HL-60/S4 (cell line): ENCODE data around the gene TP53.

Experiments
- in situ Hi-C: fragments of 300-500 bp; cut with MboI; formaldehyde crosslinking; loops from 2 replicates; pipeline ENCODE4 v1.14.3; 2022; ENCODE audit warnings: low sequenced_read_pairs

The TP53 gene

DNA sequence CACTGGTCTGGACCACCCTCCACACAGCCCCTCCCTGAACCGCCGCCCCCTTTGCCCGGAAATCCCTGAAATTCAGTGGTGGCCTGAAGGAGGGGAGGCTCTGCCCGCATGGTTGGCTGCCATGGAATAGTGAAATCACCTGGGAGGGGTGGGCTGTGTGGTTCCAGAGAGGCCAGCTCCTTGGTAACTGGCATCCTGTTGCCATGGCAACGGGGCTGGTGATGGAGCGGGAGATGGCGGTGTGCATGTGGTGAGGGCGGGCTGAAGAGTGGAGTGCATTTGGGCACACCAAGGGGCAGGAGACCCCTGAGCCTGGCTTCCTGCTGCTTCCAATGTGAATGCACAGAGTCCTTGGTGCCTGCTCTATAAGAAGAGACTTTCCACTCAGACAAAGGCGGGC, 20.2 kb upstream of the TP53 start:
- in situ Hi-C loops = no loop called here

DNA sequence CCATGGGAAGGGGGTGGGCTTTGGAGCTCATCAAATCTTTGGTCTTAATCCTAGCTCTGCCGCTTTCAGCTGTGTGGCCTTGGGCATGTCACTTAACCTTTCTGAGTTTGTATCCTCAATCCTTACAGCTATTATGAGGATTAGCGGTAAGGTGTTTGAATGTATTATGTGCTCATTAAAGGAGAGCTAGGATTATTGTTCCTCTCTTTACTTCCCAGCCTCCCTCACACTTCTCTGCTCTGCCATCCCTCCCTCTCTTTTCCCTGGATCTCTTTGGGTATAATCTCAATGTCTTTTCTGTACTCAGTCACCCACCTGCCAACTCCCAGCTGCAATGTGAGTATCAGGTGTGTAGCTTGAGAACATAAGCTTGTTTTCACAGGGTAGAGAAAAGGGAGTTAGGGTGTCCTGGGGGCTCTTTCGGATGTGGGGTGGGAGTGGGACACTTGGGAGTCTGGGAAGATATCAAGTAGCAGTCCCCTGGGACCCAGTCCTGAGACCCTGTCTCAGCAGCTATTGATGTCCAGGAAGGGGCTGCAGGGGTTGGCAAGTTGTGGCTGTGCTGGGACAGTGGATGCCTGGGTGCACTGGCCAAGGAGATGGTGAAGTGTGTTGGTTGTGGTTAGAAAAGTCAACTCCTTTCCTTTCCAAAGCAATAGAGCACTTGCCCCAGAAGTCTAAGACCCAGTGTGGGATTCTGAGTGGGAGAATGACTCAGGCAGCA, 19.5 kb upstream of the TP53 start:
- in situ Hi-C loops = no loop called here

DNA sequence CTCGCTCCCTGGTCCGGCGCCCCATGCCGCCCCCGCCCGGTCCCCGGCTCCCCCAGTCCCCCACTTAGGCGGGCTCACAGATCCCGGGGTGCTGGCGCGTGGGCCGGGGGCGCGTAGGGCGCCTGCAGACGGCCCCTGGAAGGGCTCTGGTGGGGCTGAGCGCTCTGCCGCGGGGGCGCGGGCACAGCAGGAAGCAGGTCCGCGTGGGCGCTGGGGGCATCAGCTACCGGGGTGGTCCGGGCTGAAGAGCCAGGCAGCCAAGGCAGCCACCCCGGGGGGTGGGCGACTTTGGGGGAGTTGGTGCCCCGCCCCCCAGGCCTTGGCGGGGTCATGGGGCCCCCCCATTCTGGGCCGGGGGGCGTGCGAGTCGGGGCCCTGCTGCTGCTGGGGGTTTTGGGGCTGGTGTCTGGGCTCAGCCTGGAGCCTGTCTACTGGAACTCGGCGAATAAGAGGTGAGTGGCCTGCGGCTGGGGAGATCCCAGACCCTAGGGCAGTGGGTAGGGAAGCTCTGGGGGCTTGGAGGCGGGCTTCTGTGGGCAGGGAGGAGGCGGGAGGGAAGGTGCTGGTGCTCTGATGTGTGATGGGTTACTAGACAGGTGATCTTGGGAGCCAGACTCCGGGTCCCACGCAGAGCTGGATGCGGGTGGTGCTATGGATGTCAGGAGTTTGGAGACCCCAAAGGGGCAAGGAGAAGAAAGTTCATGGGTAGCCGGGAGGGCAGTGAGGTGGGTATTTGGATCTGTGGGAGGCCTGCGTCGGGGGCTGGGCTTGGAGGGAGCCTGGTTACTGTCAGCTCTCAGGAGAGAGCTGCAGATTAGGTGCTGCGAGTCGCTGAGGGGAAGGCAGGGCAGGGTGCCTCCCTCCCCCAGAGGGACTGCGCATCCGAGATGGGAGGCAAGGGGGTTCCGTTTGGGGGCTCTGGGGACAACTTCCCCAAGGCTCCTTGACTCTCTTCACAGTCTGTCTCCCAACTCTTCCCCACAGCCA, 18.3 kb upstream of the TP53 start:
- in situ Hi-C loops = no loop called here

DNA sequence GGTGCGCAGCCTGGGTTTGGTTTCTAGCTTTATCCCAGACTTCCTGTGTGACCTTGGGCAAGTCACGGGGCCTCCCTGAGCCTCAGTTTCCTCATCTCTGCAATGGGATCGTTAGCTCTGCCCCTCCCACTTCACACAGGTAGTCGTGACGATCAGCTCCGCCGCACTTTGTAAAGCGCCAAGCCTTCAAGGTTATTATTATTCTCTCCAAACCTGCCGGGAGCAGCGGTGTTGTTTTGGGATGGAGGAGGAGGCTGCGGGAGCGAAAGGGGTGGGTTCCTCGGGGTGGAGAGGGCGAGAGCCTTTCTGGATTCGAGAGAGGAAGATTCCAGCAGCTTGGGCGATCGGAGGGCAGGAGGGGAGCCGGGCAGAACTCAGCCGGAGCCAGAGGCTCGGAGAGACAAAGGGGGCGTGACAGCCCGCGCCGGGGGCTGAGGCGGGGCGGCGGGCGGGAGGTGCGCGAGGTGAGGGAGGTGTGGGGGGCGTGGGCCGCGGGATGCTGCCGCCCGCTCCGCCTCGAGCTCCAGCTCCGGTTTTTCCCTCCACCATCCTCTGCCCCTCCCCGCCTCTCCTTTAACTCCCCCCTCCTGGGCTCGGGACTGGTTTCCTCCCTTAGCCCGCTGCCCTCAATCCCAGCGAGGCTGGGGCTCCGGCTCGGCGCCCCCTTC, 17.4 kb upstream of the TP53 start, which contains the start of gene EFNB3:
Gene EFNB3 (plus strand): TSS at position 602 of the 668 bp plus-strand sequence. CDS start 397 bp downstream, outside the sequence.
- in situ Hi-C loops = no loop called here

DNA sequence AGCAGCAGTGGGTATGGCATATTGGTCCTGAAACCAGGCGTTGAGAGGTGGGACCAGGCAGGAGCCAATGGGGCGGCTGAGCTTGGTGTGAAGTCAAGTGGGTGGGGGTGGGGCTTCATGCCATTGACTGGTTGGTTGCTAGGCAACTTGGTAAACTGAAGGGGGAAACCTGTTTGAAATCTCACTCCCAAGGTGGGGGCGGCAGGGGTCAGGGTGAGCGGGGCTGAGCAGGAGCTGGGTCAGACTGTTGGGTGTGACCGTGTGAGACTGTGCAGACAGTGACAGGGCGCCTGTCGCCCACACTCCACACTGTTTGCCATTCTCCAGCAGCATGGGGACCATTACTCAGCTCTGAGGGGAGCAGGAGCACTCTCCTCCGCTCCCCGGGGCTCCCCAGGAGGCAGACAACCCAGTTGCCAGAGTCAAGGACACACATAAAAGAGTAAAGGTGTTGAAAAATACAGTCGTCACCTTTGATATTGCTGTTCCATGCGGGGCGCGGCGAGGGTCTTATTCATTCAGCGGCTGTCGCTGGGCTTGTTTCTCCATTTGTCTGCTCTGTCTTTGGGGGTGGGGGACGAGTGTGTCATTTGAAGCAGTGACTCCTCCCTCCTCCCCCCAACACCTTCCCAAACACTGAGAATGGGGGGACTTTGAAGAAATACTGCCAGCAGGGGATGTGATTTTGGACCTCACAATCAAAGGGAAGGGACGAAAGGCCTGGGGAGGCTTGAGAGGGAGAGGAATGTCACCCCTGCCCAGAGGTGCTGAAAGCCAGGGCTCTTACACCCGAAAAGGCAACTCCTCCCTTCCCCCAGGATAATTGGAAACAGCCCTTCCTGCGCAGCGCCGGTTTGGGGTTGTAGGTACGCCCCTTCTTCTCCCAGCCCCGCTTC, 16.5 kb upstream of the TP53 start:
- in situ Hi-C loops = no loop called here

DNA sequence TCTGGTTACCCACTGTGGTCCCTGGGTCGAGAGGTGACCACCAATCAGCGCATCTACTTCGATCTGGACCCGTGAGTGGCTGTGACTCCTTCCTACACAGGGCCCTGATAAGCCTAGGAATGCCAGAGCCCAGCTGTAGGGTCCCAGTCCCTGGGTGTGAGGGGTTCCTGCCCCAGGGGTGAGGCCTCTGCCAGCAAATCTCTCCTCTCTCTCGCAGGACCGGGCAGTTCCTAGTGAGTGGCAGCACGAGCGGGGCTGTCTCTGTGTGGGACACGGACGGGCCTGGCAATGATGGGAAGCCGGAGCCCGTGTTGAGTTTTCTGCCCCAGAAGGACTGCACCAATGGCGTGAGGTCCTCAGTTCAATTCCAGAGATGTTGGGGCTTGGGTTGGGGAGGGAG, 15.5 kb upstream of the TP53 start:
- in situ Hi-C loops = no loop called here

DNA sequence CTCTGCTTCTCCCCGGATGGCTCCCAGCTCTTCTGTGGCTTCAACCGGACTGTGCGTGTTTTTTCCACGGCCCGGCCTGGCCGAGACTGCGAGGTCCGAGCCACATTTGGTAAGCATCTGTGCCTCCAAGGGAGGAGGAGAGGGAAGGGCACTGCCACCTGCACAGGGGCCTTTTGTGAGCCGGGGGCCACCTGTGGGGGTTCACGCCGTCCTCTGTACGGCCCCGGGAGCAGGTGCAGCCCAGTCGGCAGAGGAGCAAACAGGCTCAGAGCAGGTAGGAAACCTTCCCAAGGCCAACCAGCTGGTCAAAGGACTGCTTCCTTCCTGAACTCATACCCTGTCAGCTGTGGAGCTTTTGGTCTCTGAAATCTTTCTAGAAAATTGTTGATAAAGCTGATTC, 14.4 kb upstream of the TP53 start:
- in situ Hi-C loops = no loop called here

DNA sequence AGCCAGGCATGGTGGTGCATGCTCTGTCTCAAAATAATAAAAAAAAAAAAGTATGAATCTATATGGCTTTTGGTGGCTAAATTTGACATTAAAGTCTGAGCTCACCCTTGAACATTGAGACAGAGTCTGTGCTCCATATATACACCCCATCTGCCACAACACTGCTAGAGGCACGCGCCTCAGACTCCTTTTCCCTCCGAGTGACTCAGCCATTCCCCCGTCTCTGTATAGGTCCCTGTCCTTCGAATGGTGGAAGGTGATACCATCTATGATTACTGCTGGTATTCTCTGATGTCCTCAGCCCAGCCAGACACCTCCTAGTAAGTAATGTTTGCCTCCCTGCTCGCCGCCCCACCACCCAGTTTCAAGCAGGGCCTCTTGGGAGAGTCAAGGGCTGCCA, 13.2 kb upstream of the TP53 start:
- in situ Hi-C loops = no loop called here

DNA sequence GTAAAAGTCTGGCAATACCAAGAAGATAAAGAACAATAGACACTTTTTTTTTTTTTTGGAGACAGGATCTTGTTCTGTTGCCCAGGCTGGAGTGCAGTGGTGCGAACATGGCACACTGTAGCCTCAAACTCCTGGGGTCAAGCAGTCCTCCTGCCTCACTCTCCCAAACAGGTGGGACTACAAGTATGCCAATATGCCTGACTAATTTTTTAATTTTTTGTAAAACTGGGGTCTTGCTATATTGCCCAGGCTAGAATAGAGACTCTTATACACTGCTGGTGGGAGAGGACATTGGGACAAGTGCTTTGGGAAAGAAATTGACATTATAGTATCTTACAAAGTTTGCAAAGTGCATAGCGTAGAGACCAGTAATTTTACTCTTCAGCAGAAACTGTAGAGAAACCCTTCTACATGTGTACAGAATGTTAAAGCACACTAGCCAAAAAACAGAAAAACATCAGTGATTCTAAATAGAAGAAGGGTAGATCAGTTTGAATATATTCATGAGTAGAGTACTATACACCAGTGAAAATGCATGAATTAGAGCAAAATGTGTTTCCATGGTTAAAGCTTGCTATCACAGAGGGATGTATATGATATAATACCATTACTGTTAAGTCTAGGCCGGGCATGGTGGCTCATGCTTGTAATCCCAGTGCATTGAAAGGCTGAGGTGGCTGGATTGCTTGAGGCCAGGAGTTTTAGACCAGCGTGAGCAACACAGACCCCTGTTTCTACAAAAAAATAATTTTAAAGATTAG, 10.7 kb upstream of the TP53 start:
- in situ Hi-C loops = no loop called here

DNA sequence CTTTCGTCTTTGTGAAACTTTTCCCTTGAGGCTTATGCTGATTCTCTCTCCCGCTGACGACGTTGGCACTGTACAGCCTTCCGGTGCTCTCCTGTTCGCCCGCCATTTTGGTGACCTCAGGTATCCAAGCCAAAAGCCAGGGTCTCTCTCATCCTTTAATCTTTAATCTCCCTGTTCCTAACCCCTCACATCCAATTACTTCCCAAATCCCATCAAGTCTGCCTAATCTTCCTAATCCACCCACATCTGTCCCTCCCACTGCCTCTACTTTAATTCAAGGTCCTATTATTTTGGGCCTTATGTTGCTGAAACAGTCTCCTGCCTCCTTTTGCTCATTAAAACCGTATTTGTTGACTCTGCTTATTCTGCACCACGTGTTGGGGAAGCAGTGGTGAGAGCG, 8.3 kb upstream of the TP53 start:
- in situ Hi-C loops = no loop called here

DNA sequence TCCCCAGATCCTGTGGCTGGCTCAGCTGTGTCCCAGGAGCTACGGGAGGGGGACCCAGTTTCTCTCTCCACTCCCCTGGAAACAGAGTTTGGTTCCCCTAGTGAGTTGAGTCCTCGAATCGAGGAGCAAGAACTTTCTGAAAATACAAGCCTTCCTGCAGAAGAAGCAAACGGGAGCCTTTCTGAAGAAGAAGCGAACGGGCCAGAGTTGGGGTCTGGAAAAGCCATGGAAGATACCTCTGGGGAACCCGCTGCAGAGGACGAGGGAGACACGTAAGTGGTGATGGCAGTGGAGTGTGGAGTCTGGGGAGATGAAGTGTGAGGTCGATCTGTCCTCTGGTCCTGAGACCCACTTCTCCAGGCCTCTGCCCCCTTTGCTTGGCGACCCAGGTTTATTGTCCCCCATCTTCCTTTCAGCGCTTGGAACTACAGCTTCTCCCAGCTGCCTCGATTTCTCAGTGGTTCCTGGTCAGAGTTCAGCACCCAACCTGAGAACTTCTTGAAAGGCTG, 1.6 kb upstream of the TP53 start:
- in situ Hi-C loops = no loop called here

DNA sequence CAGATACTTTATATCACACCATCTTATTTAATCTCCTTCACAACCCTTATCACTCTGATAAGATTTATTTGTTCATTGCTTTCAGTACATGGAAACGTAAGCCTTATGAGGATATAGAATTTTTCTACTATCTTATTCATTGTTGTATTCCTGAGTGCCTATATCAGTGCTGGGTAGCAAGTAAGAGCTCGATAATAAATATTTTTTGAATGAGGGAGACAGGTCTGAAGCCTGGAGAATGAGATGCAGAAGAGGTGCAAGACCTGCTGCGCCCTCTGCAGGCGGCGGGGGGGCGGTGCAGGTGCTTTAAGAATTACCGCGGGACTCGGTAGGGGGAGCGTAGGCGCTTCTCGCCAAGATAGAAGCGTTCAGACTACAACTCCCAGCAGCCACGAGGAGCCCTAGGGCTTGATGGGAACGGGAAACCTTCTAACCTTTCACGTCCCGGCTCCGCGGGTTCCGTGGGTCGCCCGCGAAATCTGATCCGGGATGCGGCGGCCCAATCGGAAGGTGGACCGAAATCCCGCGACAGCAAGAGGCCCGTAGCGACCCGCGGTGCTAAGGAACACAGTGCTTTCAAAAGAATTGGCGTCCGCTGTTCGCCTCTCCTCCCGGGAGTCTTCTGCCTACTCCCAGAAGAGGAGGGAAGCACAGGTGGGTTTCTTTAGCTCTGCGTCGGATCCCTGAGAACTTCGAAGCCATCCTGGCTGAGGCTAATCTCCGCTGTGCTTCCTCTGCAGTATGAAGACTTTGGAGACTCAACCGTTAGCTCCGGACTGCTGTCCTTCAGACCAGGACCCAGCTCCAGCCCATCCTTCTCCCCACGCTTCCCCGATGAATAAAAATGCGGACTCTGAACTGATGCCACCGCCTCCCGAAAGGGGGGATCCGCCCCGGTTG, 868 bp upstream of the TP53 start, which contains the start of gene WRAP53:
Gene WRAP53 (plus strand): TSS at position 570 of the 900 bp plus-strand sequence. CDS start 172 bp downstream, at position 742.
- in situ Hi-C loops = no loop called here

DNA sequence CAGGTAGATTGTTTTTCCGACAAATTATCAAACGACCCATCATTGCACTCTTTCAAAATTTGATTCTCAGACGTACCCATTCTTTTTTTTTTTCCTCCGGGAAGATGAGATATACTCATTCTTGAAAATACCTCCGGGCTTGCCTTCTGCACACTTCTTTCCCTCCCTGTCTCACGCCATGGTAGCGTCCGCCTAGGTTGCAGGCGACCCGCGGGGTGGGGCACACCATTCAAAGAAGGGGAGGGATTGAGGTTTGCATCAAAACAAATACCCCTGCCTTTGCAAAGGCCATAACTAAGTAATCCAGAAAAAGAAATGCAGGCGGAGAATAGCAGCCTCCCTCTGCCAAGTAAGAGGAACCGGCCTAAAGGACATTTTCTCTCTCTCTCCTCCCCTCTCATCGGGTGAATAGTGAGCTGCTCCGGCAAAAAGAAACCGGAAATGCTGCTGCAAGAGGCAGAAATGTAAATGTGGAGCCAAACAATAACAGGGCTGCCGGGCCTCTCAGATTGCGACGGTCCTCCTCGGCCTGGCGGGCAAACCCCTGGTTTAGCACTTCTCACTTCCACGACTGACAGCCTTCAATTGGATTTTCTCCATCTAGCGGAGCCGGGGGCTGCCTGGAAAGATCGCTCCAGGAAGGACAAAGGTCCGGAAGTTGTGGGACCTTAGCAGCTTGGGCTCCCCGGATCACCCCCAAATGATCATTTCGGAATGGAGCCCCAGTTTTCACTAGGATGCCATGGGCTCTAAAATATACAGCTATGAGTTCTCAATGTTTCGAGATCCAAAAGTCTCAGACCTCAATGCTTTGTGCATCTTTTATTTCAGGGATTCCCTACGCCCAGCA, 843 bp downstream of the TP53 start:
- in situ Hi-C loops = no loop called here

DNA sequence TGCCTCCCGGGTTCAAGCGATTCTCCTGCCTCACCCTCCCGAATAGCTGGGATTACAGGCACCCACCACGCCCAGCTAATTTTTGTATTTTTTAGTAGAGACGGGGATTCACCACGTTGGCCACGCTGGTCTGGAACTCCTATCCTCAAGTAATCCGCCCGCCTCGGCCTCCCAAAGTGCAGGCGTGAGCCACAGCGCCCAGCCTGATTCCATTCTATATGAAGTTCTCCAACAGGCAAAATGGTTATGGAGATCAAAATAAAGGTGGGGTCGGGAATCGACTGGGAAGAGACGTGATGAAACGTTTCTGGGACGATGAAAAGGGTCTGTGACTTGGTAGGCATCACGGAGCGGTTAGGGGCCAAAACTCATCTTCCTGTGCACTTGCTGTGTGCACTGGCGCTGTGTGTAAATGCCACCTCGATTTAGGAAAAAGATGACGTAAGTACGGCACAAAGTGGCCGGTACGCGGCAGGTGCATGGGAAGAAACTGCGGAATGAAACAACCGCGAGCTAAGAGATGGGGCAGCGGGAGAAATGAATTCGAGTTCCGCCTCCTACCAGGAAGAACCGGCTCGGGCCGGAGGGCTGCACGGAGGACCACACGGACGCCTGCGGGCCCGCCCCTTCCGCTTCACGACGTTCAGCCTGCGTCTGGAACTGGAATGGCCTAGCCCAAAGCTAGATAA, 1.6 kb downstream of the TP53 start:
- in situ Hi-C loops = no loop called here

DNA sequence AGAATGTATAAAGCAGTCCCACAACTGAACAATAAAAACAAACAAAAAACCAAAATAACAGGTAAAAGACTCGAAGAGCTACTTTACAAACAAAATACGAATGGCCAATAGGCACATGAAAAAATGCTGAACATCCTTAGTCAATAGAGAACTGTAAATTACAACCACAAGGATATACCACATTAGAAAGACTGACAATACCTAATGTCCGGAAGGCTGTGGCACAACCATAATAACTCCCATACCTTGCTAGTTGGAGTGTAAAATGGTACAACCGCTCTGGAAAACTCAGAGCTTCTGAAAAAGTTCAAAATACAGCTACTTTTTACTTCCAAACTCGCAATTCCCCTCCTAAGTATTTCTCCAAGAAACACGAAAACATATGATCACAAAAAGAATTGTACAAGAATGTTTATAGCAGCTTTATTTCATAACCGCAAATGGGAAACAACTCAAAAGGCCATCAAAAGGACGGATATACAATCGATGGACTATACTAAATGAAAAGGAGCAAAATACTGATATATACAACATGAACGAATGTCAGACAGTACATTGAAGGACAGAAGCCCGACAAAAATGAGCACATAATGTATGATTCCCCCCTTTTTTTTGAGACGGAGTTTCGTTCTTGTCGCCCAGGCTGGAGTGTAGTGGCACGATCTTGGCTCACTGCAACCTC, 2.3 kb downstream of the TP53 start:
- in situ Hi-C loops = no loop called here

DNA sequence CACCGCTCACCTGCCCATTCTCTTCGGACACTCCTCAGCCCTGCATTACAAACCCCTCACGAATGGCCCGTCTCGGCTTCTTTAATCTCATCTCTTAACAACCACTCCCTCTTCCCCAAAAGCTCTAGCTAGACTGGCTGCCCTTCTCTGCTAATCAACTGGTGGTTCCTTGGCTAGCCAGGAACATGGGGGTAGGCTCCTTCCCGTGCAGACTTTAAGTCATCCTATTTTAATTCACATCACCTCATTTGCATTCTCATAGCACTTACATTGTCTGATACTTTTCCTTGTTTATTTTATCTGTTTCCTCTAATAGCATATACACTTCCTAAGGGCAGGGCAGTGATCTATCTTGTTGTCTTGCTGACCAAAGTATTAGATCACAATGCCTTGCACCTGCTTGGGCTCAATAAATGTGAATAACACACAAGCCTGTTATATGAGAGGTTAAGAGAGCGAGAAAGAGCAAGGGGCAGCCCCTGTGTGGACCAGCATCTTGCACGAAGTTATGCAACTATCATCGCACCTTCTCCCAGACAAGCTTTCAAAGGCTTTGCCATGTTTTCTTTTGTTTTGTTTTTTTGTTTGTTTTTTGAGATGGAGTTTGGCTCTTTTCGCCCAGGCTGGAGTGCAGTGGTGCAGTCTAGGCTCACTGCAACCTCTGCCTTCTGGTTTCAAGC, 9.8 kb downstream of the TP53 start:
- in situ Hi-C loops = no loop called here
